Activated CD4-positive, alpha-beta memory T cell treated with anti-CD3 and anti-CD28 coated beads for 36 hours (primary cell): ENCODE data around the gene MRPL52. TPM values are rescaled to one million over a fixed set of nuclear protein-coding genes. Genes with fewer than 3 reads are reported as not detected.
A peak's percentile ranks its signal among the peaks of the same experiment; 100 is the strongest.
"Not testable (repeated sequence)": the region's sequence is repeated elsewhere in the genome, so short reads cannot be mapped to it uniquely, and the experiment has no call there.

Source experiments
- CTCF ChIA-PET: fragments of 350-600 bp; sonication (Branson Sonifier 250); formaldehyde crosslinking; loops from one replicate; lab custom pipeline; 2021; ENCODE audit warnings: antibody characterized with exemption, inconsistent platforms; lab: Charles Lee
- POLR2A ChIA-PET: fragments of 350-600 bp; sonication (Branson Sonifier 250); formaldehyde crosslinking; loops from one replicate; lab custom pipeline; 2021; ENCODE audit warnings: antibody characterized with exemption; lab: Charles Lee
- DNase-seq: peaks from one replicate; pipeline ENCODE4 v3.0.0-alpha.2; 2020
- H3K27ac Mint-ChIP-seq: one replicate; pipeline ENCODE4 v1.8.0; 2021; ENCODE audit warnings: mixed read lengths
- H3K27me3 Mint-ChIP-seq: one replicate; pipeline ENCODE4 v1.8.0; 2021; ENCODE audit warnings: mixed read lengths
- H3K36me3 Mint-ChIP-seq: one replicate; pipeline ENCODE4 v1.8.0; 2021; ENCODE audit warnings: mixed read lengths
- H3K4me1 Mint-ChIP-seq: one replicate; pipeline ENCODE4 v1.8.0; 2021; ENCODE audit warnings: low read depth, mixed read lengths
- H3K4me3 Mint-ChIP-seq: one replicate; pipeline ENCODE4 v1.8.0; 2021; ENCODE audit warnings: mild to moderate bottlenecking, mixed read lengths
- H3K9me3 Mint-ChIP-seq: one replicate; pipeline ENCODE4 v1.8.0; 2021; ENCODE audit warnings: mixed read lengths
- intact Hi-C: fragments of 100-400 bp; cut with micrococcal nuclease; formaldehyde crosslinking; loops from one replicate; pipeline ENCODE4 v1.15.1; 2023
- total RNA-seq, 2 experiments: library from RNA; stranded (reverse); gene quantifications; one replicate each; pipeline ENCODE4 v1.2.3, GENCODE V29; 2021

MRPL52 gene
- total RNA-seq, 2 experiments from 2014 or later, result 152 to 156 TPM

- peak; percentile 76 for DNase-seq
- H3K27me3 Mint-ChIP-seq, result peaks cover 3% of the 10 kb centered on the region
- peaks cover 21% of the 10 kb centered on the region for H3K4me1 Mint-ChIP-seq
- H3K4me3 Mint-ChIP-seq, result no peak overlapping the region
- intact Hi-C loops, result loop anchor here (5.0 to 10.0 kb wide), 4 partner anchors 199 to 986 kb away; partner anchors contain the start of gene DAD1
- H3K36me3 Mint-ChIP-seq, result no peaks in the 10 kb centered on the region
- ChIA-PET CTCF (interaction anchor here (0.8 to 6.7 kb wide), 11 partner anchors 9 to 294 kb away, joined by 3 to 228 read pairs (median 5); partner anchors contain the start of genes DAD1, LRP10, MRPL52 and OXA1L), POLR2A (interaction anchor here (0.9 to 1.9 kb wide), 3 partner anchors 21 to 281 kb away, joined by 4 to 10 read pairs (median 5); no protein-coding TSS in a partner anchor)
- H3K9me3 Mint-ChIP-seq, result no peaks in the 10 kb centered on the region
- peak overlapping the region; percentile 51 for H3K27ac Mint-ChIP-seq
These were observed 21.5 kb downstream of the MRPL52 start for GRCh38 chr14:22850944-22851764.

GRCh38 chr14:22852178-22852577 is 22.5 kb downstream of the MRPL52 start:
- POLR2A ChIA-PET, result interaction anchor here (1.0 to 1.3 kb wide), 2 partner anchors 77 to 264 kb away, joined by 3 read pairs; no protein-coding TSS in a partner anchor

GRCh38 chr14:22852599-22852939 is 22.9 kb downstream of the MRPL52 start:
- no peaks in the 10 kb centered on the region for H3K36me3 Mint-ChIP-seq
- H3K4me1 Mint-ChIP-seq, result peaks cover 27% of the 10 kb centered on the region
- intact Hi-C loops, result loop anchor here (2.0 to 10.0 kb wide), 6 partner anchors 48 to 988 kb away; partner anchors contain the start of genes DAD1 and OXA1L
- H3K27ac Mint-ChIP-seq, result peak overlapping the region; percentile 73
- H3K9me3 Mint-ChIP-seq, result no peaks in the 10 kb centered on the region
- peaks cover 5% of the 10 kb centered on the region for H3K27me3 Mint-ChIP-seq
- DNase-seq, result no peak
- ChIA-PET CTCF (interaction anchor here (0.6 to 6.7 kb wide), 36 partner anchors 10 to 1118 kb away, joined by 3 to 228 read pairs (median 5); partner anchors contain the start of genes DAD1, LRP10, MMP14 and MRPL52), POLR2A (interaction anchor here (1.0 to 1.3 kb wide), 2 partner anchors 77 to 264 kb away, joined by 3 read pairs; no protein-coding TSS in a partner anchor)
- H3K4me3 Mint-ChIP-seq, result no peak overlapping the region

More at GRCh38 chr14:22852178-22852577, 22.5 kb downstream of the MRPL52 start:
- H3K4me3 Mint-ChIP-seq, DNase-seq, H3K9me3 Mint-ChIP-seq, H3K27ac Mint-ChIP-seq, H3K36me3 Mint-ChIP-seq, H3K27me3 Mint-ChIP-seq: not testable (repeated sequence)
- CTCF ChIA-PET, result interaction anchor here (0.6 to 6.7 kb wide), 33 partner anchors 11 to 1118 kb away, joined by 3 to 228 read pairs (median 6); partner anchors contain the start of genes DAD1, LRP10, MMP14 and MRPL52
- intact Hi-C loops, result loop anchor here (2.0 to 10.0 kb wide), 6 partner anchors 49 to 987 kb away; partner anchors contain the start of genes DAD1 and OXA1L
- peaks cover 23% of the 10 kb centered on the region for H3K4me1 Mint-ChIP-seq

GRCh38 chr14:22852940-22853767 is 23.5 kb downstream of the MRPL52 start:
- Mint-ChIP-seq H3K9me3 (no peaks in the 10 kb centered on the region), H3K4me1 (peaks cover 32% of the 10 kb centered on the region), H3K36me3 (no peaks in the 10 kb centered on the region), H3K4me3 (peak overlapping the region; percentile 72), H3K27me3 (peaks cover 5% of the 10 kb centered on the region), H3K27ac (peak overlapping the region; percentile 73)
- ChIA-PET POLR2A (interaction anchor here (1.0 to 1.3 kb wide), 2 partner anchors 76 to 265 kb away, joined by 3 read pairs; no protein-coding TSS in a partner anchor), CTCF (interaction anchor here (0.6 to 6.7 kb wide), 48 partner anchors 10 to 1119 kb away, joined by 3 to 228 read pairs (median 4); partner anchors contain the start of genes DAD1, LRP10, MMP14 and MRPL52)
- DNase-seq, result peak; percentile 94
- intact Hi-C loops, result loop anchor here (1.0 to 10.0 kb wide), 9 partner anchors 30 to 988 kb away; partner anchors contain the start of genes DAD1 and OXA1L

GRCh38 chr14:22854296-22854695 is 24.6 kb downstream of the MRPL52 start:
- not testable (repeated sequence) for DNase-seq, H3K4me3 Mint-ChIP-seq, H3K36me3 Mint-ChIP-seq, H3K27me3 Mint-ChIP-seq, H3K9me3 Mint-ChIP-seq, H3K27ac Mint-ChIP-seq
- peaks cover 41% of the 10 kb centered on the region for H3K4me1 Mint-ChIP-seq
- intact Hi-C loops, result loop anchor here (5.0 to 10.0 kb wide), 4 partner anchors 202 to 989 kb away; partner anchors contain the start of gene DAD1
- POLR2A ChIA-PET, result interaction anchor here (0.9 to 1.1 kb wide), 3 partner anchors 17 to 31 kb away, joined by 3 read pairs; partner anchors contain the start of gene MRPL52
- CTCF ChIA-PET, result interaction anchor here (0.6 to 6.7 kb wide), 35 partner anchors 9 to 347 kb away, joined by 3 to 228 read pairs (median 4); partner anchors contain the start of genes ABHD4, LRP10, MMP14 and MRPL52

GRCh38 chr14:22854963-22855724 is 25.5 kb downstream of the MRPL52 start:
- CTCF ChIA-PET, result interaction anchor here (1.1 to 6.7 kb wide), 21 partner anchors 10 to 323 kb away, joined by 3 to 228 read pairs (median 5); partner anchors contain the start of genes LRP10, MMP14, MRPL52 and OXA1L
- peaks cover 41% of the 10 kb centered on the region for H3K4me1 Mint-ChIP-seq
- DNase-seq, result peak; percentile 23
- no peaks in the 10 kb centered on the region for H3K9me3 Mint-ChIP-seq
- H3K27me3 Mint-ChIP-seq, result peaks cover 7% of the 10 kb centered on the region
- H3K27ac Mint-ChIP-seq, result no peak overlapping the region
- H3K4me3 Mint-ChIP-seq, result no peak overlapping the region
- intact Hi-C loops, result loop anchor here (5.0 to 10.0 kb wide), 4 partner anchors 203 to 990 kb away; partner anchors contain the start of gene DAD1
- no peaks in the 10 kb centered on the region for H3K36me3 Mint-ChIP-seq
- POLR2A ChIA-PET, result interaction anchor here (0.9 to 1.1 kb wide), 3 partner anchors 16 to 32 kb away, joined by 3 read pairs; partner anchors contain the start of gene MRPL52

GRCh38 chr14:22856428-22856827 is 26.7 kb downstream of the MRPL52 start:
- Mint-ChIP-seq H3K4me1 (peaks cover 37% of the 10 kb centered on the region), H3K9me3 (no peaks in the 10 kb centered on the region), H3K27ac (no peak overlapping the region), H3K36me3 (no peaks in the 10 kb centered on the region), H3K4me3 (no peak overlapping the region), H3K27me3 (peaks cover 7% of the 10 kb centered on the region)
- DNase-seq, result no peak
- ChIA-PET POLR2A (no interaction called here), CTCF (interaction anchor here (0.6 to 6.7 kb wide), 5 partner anchors 31 to 285 kb away, joined by 3 to 228 read pairs (median 11); partner anchors contain the start of genes MRPL52 and PRMT5)
- intact Hi-C loops, result loop anchor here (10.0 kb wide), 2 partner anchors 942 to 992 kb away; no protein-coding TSS in a partner anchor

- Mint-ChIP-seq H3K4me1 (peaks cover 23% of the 10 kb centered on the region), H3K27me3 (peaks cover 10% of the 10 kb centered on the region)
- H3K4me3 Mint-ChIP-seq, POLR2A ChIA-PET, H3K27ac Mint-ChIP-seq, intact Hi-C loops, DNase-seq, H3K36me3 Mint-ChIP-seq, H3K9me3 Mint-ChIP-seq: not testable (repeated sequence)
- CTCF ChIA-PET, result interaction anchor here (0.6 to 3.2 kb wide), 6 partner anchors 12 to 290 kb away, joined by 3 to 19 read pairs (median 4); partner anchors contain the start of gene LRP10
These were observed 30.7 kb downstream of the MRPL52 start for GRCh38 chr14:22860377-22860776.

- no peaks in the 10 kb centered on the region for H3K9me3 Mint-ChIP-seq
- ChIA-PET CTCF (interaction anchor here (0.7 to 4.4 kb wide), 8 partner anchors 8 to 292 kb away, joined by 3 to 22 read pairs (median 3); partner anchors contain the start of gene DAD1), POLR2A (no interaction called here)
- H3K4me1 Mint-ChIP-seq, result peaks cover 30% of the 10 kb centered on the region
- peaks cover 5% of the 10 kb centered on the region for H3K27me3 Mint-ChIP-seq
- DNase-seq, result no peak
- intact Hi-C loops, result no loop called here
- H3K27ac Mint-ChIP-seq, result no peak overlapping the region
- H3K4me3 Mint-ChIP-seq, result no peak overlapping the region
- H3K36me3 Mint-ChIP-seq, result no peaks in the 10 kb centered on the region
These were observed 32.0 kb downstream of the MRPL52 start for GRCh38 chr14:22861651-22862050.

GRCh38 chr14:22864979-22865378 is 35.3 kb downstream of the MRPL52 start:
- Mint-ChIP-seq H3K4me3 (no peak overlapping the region), H3K36me3 (no peaks in the 10 kb centered on the region), H3K9me3 (no peaks in the 10 kb centered on the region), H3K27me3 (peaks cover 3% of the 10 kb centered on the region), H3K4me1 (peaks cover 15% of the 10 kb centered on the region), H3K27ac (no peak overlapping the region)
- intact Hi-C loops, result no loop called here
- no peak for DNase-seq
- CTCF ChIA-PET, result interaction anchor here (0.8 to 4.4 kb wide), 6 partner anchors 10 to 293 kb away, joined by 3 to 22 read pairs (median 4); no protein-coding TSS in a partner anchor
- POLR2A ChIA-PET, result no interaction called here
